Neural crest cell (in vitro differentiated cells): ENCODE results near the gene CAV1. TPM values are rescaled to one million over a fixed set of nuclear protein-coding genes. Genes with fewer than 3 reads are reported as not detected.

Source experiments
- DNase-seq: peaks from one replicate; pipeline ENCODE4 v3.0.0; 2021; ENCODE audit warnings: low read depth, mixed read lengths, low spot score
- H3K27ac Mint-ChIP-seq: one replicate; pipeline ENCODE4 v1.8.0; 2021; ENCODE audit warnings: mild to moderate bottlenecking, mixed read lengths; ENCODE audit not compliant: unreplicated experiment
- H3K27me3 Mint-ChIP-seq: 2 replicates; pipeline ENCODE4 v1.8.0; 2021; ENCODE audit warnings: low read depth, mild to moderate bottlenecking, mixed read lengths
- H3K36me3 Mint-ChIP-seq: 2 replicates; pipeline ENCODE4 v1.8.0; 2021; ENCODE audit warnings: low read depth, mild to moderate bottlenecking, mixed read lengths
- H3K4me1 Mint-ChIP-seq: 2 replicates; pipeline ENCODE4 v1.8.0; 2021; ENCODE audit warnings: mixed read lengths
- H3K4me3 Mint-ChIP-seq: one replicate; pipeline ENCODE4 v1.8.0; 2021; ENCODE audit warnings: mild to moderate bottlenecking, mixed read lengths
- H3K9me3 Mint-ChIP-seq: 2 replicates; pipeline ENCODE4 v1.8.0; 2021; ENCODE audit warnings: mixed read lengths
- CTCF ChIP-seq: fragments of 200-600 bp; sonication (generic); conservative IDR thresholded peaks from 2 replicates; pipeline ENCODE4 v1.5.0; 2021; ENCODE audit warnings: antibody characterized with exemption, mild to moderate bottlenecking
- total RNA-seq: library from RNA; stranded (reverse); gene quantifications from 2 replicates; pipeline ENCODE4 v1.2.1, GENCODE V29; 2021

CAV1 gene
- total RNA-seq, 1 donor from 2014 or later, result 3.7 TPM

GRCh38 chr7:116548506-116548905 is 23.7 kb downstream of the CAV1 start:
- Mint-ChIP-seq H3K9me3 (no peaks in the 10 kb centered on the region), H3K27ac (no peak overlapping the region), H3K4me3 (no peak overlapping the region), H3K4me1 (no peaks in the 10 kb centered on the region), H3K36me3 (no peaks in the 10 kb centered on the region), H3K27me3 (no peaks in the 10 kb centered on the region)
- DNase-seq, result no peak
- TF ChIP-seq CTCF, result no peak

- TF ChIP-seq CTCF, result no peak
- Mint-ChIP-seq H3K4me3 (no peak overlapping the region), H3K27ac (no peak overlapping the region), H3K27me3 (no peaks in the 10 kb centered on the region), H3K36me3 (no peaks in the 10 kb centered on the region), H3K9me3 (no peaks in the 10 kb centered on the region), H3K4me1 (peaks cover 3% of the 10 kb centered on the region)
- no peak for DNase-seq
Measured at GRCh38 chr7:116549370-116549769, 24.5 kb downstream of the CAV1 start.

- no peak overlapping the region for H3K4me3 Mint-ChIP-seq
- TF ChIP-seq CTCF, result no peak
- H3K27ac Mint-ChIP-seq, result no peak overlapping the region
Measured at GRCh38 chr7:116551692-116552091, 26.9 kb downstream of the CAV1 start.

GRCh38 chr7:116552602-116553001 is 27.8 kb downstream of the CAV1 start:
- Mint-ChIP-seq H3K27me3 (no peaks in the 10 kb centered on the region), H3K4me3 (no peak overlapping the region), H3K4me1 (peaks cover 3% of the 10 kb centered on the region), H3K36me3 (no peaks in the 10 kb centered on the region), H3K27ac (no peak overlapping the region), H3K9me3 (no peaks in the 10 kb centered on the region)
- TF ChIP-seq CTCF, result no peak
- no peak for DNase-seq

More at GRCh38 chr7:116551692-116552091, 26.9 kb downstream of the CAV1 start:
- Mint-ChIP-seq H3K9me3 (no peaks in the 10 kb centered on the region), H3K27me3 (no peaks in the 10 kb centered on the region), H3K4me1 (peaks cover 3% of the 10 kb centered on the region), H3K36me3 (no peaks in the 10 kb centered on the region)
- DNase-seq, result no peak

GRCh38 chr7:116553168-116553964 is 28.5 kb downstream of the CAV1 start:
- no peak overlapping the region for H3K27ac Mint-ChIP-seq
- no peak for DNase-seq
- H3K4me1 Mint-ChIP-seq, result peaks cover 3% of the 10 kb centered on the region
- no peak overlapping the region for H3K4me3 Mint-ChIP-seq
- TF ChIP-seq CTCF, result no peak
- H3K36me3 Mint-ChIP-seq, result no peaks in the 10 kb centered on the region
- no peaks in the 10 kb centered on the region for H3K27me3 Mint-ChIP-seq
- H3K9me3 Mint-ChIP-seq, result no peaks in the 10 kb centered on the region
